Medulla oblongata (tissue), 1 donor: Measurements from ENCODE around the gene EIF4A2.

ENCODE experiments used
- DNase-seq: peaks from one replicate; pipeline ENCODE4 v3.0.0-alpha.2; 2015; ENCODE audit errors: extremely low spot score

EIF4A2 gene

DNA sequence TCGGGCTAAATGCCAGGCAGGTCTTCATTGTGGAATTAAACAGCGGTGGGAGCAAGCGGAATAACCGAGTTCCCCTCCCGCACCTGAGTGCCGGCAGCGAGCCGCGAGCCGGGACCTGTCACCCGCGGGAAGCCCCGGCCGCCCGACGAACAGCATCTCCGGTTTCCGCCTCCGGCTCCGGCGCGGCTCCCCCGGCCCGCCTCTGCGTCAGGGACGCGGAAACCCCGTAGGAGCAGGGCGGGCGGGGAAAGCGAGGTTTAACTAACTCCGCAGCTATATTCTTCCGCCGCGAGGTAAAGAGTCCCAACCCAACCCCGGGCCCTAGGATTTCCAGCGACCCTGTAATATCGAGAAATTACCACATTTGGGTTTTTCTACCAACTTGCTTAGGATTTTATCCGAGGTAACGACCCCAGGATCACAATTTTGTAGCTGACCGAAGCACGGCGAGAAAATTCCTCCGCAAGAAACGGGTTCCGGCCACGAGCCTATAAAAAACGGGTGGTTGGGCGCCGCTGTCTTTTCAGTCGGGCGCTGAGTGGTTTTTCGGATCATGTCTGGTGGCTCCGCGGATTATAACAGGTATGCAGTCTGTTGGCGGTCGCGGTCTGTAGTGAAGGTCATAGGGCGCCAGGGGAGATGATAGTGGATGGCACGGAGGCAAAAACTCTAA, at the start of gene EIF4A2:
TSS of gene EIF4A2 (plus strand) at position 520 of the 673 bp plus-strand sequence. CDS start at position 554, 34 bp downstream.
- peak; percentile 90 for DNase-seq

DNA sequence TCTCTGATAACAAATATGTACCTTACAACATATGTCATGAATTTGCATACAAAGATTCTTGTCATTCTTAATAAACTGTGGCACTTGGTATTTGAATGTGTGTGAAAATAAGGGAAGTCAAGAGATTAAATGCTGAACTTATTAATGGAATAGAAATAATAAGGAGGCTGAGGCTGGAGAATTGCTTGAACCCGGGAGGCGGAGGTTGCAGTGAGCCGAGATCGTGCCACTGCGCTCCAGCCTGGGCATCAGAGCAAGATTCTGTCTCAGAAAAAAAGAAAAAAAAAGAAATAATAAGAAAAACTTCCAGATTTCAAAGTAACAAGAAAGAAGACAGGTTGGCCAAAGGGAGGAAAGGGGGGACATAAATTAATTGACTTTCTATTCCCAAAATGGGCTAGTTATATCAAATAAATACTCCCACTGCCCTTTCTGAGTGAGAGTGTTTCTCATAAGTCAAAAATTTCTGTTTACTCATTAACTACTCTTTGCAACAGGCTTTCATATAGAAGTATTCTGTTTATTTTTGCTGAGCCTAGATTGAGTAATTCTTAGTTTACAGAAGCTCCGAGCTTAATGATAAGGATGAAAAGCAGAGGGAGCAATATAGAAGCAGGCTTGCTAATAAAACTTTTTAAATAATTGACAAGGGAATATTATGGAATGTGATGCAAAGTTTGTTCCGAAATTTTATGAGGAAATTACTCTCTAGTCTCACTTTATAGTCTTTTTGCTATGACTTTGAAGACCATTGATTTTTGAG, 40.6 kb upstream of the EIF4A2 start:
- DNase-seq, result no peak

DNA sequence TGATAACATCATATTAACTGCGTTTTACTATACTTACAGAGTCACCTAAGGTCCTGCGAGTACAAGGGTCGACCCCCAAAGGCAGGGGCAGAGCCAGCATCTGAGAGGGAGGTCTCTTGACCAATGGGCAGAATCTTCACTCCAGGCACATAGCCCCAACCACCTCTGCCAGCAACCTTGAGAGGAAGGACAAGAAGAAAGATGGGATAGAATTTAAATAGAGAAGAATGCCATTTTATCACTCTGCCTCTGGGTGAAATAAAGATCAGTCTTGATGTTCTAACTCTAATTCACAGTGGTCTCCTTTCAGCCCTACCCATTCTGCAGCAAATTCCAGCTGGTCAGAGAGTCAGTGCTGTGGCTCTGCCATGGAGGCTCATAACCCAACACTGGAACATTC, 39.7 kb upstream of the EIF4A2 start:
- DNase-seq, result no peak

DNA sequence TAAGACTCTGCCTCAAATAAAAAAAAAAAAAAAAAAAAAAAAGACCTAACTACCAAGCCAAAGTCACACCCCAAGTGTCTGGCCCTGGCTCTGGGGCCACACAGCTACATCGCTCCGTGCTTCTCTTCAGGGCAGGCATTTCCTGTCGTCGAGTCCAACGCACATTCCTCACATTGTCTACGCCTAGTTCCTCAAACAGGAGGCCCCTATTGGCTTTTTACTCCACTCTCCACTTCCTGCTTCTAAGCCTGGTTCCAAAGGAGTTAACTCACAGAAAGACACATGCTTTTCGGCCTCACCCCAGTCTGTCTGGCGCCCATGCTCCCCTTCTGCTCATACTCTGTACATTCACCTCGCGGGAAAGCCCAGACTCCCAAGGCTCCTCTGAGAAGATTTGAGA, 37.4 kb upstream of the EIF4A2 start:
- peak; percentile 19 for DNase-seq

DNA sequence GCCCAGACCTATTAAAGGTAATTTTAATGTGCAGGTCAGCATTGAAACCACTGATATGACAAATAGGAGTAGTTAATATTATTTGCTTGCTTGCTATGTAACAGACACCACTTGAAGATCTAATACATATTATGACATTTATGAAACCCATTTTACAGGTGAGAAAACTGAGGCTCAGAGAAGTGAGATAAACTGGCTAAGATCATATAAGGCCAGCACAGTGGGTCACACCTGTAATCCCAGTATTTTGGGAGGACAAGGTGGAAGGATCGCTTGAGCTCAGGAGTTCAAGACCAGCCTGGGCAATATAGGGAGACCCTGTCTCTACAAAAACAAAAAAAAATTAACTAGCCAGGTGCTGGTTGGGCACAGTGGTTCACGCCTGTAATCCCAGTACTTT, 33.1 kb upstream of the EIF4A2 start:
- no peak for DNase-seq

DNA sequence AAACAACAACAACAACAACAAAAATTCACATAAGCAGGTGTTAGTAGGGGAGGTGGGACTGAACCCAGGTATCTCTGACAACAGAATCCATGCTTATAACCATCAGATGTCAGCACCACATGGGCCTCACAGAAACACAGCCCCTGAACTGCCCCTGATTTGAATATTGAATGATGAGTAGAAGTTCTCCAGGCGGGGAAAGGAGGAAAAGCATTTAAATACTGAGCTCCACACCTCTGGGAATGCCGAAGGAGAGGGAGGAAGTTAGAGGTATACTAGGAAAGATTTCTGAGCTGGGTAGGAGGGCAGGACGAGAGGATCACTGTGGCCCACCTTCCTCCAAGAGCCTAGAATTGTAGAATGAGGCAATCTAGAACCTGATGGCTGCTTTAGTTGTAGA, 31.9 kb upstream of the EIF4A2 start:
- no peak for DNase-seq

DNA sequence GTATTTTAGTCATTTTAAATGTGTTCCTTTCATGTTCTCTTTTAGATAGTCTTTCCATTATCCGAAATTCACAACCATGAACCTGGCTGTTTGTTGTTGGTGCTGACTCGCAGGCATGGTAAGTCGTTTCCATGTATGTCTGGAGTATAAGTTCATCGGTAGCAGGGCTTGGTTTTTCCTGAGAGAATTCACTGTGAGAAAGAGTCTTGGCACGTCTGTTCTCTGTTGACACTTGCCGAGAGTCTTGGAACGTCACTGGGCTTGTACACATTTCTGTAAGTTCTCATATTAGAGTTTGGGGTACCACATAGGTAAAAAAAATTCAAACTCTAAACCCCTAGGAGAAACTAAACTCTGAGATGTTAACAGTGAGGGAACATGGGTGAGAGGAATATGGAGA, 29.4 kb upstream of the EIF4A2 start:
- DNase-seq, result no peak

DNA sequence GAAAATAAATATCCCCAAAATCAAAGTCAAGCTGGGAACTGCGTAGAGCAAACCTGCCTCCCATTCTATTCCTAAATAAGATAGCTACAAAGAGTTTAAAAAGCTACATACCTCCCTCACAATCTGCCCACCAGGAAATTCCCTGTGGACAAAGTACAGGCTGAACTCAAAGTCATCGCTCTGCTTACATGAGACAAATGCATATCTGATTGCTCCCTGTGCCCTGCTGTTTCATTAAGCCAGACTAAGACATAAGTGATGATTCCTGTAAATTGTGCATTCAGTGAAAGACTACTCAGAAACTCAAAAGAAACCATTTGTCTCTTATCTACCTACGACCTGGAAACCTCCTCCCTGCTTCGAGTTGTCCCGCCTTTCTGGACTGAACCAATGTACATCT, 28.5 kb upstream of the EIF4A2 start:
- no peak for DNase-seq

DNA sequence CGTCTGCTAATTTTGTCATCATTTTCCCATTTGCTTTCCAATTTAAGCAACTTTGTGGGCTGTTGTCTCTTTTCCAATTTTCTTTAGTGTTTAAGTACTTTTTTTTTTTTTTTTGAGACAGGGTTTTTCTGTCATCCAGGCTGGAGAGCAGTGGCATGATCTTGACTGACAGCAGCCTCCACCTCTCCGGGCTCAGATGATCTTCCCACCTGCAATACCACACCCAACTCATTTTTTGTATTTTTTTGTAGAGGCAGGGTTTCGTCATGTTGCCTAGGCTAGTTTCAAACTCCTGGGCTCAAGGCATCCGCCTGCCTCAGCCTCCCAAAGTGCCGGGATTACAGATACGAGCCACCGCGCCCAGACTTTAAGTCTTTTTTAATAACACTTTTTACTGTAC, 26.2 kb upstream of the EIF4A2 start:
- no peak for DNase-seq

DNA sequence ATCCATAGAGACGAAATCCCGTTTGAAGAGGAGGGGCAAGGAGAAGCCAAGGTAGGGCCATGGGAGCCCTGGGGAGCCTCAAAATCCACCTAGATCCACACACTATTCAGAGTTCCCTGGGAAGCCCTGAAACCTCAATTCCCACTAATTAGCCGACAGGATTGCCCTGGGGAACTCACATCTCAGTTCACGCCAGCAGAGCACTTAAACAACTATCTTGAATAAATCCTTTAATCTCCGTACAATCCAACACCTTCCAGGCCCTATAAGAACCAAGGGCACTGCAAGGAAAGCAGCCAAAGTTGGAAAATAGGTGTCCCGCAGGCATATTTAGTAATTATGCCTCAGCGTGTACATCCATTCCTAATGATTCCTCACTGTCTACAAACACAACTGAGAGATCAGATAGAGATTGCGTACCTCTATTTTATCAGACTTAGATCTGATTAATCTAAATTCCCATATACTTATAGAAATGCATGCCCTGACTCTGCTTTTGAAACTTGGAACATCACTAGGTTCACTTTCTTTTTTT, 25.6 kb upstream of the EIF4A2 start:
- DNase-seq, result no peak

DNA sequence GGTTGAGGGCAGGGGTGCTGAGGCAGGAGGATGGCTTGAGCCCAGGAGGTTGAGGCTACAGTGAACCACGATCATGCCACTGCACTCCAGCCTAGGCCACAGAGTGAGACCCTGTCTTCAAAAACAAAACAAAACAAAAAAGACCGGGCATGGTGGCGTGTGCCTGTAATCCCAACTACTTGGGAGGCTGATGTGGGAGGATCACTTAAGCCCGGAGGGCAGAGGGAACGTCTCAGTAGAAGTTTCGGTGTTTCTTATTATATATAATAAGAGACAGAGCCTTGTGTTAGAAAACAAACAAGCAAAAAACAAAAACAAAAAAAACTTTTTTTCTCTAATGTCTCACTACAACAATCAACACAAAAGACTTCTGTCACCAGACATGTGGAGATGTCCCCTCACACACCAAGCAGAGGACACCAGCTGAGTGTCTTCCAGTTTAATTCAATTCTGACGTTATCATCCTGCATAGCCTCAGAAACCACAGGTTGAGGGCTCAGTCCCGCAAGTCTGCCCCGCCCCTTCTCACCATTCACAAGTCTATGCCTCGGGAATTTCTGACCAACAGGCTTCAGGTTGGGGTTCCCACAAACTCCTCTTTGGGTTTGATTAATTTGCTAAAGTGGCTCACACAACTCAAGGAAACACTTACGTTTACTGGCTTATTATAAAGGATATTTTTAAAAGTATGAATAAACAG, 24.0 kb upstream of the EIF4A2 start:
- DNase-seq, result no peak

DNA sequence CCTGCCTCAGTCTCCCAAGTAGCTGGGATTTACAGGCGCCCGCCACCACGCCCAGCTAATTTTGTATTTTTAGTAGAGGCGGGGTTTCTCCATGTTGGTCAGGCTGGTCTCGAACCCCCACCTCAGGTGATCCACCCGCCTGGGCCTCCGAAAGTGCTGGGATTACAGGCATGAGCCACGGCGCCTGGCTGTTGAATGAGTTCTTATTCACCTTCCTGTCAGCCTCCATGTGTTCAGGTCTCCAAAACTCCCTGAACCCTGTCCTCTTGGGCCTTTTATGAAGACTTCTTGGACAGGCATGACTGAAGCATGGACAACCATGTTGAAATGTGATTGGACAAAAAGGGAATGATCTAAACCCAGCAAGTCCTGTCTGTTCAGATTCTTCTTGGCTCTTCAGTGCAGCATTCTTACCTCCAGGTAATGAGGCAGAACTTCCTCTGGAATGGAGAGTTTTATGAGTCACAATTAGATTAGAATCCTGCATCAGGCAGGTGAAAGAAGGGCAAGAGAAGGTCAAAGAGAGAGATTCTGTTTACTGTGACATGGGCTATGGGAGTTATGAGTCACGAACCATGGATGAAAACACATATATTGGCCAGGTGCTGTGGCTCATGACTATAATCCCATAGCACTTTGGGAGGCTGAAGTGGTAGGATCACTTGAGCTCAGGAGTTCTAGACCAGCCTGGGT, 23.1 kb upstream of the EIF4A2 start:
- no peak for DNase-seq

DNA sequence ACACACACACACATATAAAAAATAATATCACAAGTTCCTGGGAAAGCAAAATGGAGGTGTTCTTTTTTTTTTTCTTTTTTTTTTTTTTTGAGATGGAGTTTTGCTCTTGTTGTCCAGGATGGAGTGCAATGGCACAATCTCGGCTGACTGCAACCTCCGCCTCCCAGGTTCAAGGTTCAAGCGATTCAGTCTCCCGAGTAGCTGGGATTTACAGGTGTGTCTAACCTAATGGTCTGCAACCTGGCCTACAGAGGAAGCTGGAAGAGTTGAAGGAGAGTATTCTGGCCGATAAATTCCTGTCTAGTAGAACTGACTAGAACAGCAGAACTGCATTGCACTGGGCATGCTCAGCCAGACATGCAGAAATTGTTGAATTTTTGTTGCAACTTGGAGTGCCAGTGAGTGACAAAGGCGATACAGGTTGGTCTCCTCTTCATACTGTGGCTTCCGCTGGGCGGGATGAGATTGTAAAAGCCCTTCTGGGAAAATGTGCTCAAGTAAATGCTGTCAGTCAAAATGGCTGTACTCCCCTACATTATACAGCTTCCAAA, 22.4 kb upstream of the EIF4A2 start:
- no peak for DNase-seq

DNA sequence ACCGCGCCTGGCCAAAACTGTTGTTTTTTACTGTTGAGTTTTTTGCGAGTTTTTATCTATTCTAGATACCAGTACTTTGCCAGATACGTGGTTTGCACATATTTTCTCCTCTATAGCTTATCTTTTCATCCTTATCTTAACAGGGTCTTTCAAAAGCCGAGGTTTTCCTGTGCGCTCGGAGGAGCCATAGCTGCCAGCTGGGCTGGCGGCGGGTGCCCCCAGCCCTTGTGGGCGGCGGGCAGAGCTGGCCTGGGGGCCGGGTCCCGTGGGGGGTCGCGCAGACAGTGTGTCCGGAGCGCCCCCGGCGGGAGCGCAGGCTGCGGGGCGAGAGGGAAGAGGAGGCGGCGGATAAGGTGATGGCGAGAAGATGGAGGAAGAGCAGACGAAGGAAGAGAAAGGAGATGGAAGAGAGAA, 11.1 kb upstream of the EIF4A2 start:
- no peak for DNase-seq

DNA sequence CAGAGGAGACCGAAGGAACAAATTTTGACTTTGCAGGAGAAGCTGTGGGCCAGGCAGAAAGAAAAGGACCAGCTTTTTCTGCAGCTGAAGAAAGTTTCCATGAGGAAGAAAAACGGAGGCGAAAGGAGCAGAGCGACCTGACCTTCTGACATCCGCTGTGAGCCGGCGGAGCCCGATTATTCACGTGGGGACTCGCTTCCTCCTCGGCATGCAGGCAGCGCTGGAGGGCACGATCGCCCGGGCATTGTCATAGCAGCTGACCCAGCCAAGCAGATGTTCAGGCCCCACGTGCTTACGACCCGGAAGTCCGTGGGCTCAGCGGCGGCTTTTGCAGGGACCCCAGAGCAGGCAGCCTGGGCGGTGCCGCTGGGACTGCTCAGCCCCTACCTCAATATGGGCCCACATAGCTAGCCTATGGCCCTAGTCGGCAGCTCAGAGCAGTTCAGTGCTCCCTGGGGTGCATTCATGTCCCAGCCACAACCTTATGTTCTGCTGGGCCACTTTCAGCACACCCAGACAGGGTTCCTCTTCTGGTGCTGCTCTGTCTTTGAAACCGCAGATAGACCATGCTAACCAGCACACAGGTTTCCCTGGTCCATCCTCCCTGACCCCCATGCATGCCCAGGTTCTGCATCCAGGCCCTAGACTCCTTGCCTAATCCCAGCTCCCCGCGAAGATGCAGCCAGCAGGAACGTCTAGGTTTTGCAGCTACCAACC, 10.5 kb upstream of the EIF4A2 start:
- DNase-seq, result peak; percentile 83

DNA sequence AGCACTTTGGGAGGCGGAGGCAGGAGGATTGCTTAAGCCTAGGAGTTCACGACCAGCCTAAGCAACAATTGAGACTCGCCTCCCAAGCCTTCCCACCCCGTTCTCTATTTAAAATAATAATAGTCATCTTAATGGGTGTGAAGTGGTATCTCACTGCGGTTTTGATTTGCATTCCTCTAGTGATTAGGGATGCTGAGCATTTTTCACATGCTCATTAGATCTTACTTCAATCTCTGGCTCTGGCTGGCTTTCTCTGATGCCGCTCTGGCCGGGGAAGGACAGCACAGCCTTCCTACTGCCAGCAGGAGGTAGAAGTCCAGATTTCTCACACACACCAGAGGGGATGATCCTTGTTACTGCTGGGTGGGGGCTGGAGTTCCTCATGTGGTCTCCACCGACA, 7.4 kb upstream of the EIF4A2 start:
- no peak for DNase-seq

DNA sequence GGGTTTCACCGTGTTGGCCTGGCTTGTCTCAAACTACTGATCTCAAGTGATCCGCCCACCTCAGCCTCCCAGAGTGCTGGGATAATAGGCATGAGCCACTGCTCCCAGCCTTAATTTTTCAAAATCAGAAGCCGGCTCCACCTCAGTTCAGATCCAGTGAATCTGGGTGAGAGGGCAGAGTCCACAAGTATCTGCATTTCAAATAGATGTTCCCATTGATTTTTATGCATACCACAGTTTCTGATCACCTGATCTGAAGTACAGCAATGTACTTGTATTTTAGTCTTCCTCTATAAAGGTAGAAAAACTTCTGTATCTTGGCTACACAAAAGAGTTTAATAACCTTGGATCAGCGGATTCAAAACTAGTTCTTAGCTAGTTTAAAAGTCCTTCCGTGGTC, 4.2 kb upstream of the EIF4A2 start:
- DNase-seq, result no peak

DNA sequence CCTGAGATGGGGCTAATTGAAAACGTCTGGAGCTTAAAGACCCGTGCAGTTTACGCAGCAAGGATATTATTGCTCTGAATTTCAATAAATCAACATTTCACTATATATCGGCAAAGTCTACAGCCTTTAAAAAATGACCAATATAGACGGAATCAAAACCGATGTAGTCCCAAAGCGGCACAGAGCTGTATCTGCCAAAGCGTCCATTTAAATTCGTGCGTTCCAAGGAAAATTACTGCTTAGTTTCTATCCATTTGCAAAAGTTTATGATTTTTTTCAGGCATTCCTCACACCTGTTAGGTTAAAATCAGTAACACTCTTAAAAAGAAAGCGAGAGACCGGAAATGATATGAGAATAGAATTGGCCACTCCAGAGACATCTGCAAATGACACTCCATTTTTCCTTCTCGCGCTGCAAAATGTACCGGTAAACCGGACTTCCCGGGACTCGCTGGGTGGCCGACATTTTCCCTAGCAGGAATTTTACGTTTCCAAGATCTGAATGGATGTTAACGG, 777 bp upstream of the EIF4A2 start:
- DNase-seq, result peak; percentile 56

DNA sequence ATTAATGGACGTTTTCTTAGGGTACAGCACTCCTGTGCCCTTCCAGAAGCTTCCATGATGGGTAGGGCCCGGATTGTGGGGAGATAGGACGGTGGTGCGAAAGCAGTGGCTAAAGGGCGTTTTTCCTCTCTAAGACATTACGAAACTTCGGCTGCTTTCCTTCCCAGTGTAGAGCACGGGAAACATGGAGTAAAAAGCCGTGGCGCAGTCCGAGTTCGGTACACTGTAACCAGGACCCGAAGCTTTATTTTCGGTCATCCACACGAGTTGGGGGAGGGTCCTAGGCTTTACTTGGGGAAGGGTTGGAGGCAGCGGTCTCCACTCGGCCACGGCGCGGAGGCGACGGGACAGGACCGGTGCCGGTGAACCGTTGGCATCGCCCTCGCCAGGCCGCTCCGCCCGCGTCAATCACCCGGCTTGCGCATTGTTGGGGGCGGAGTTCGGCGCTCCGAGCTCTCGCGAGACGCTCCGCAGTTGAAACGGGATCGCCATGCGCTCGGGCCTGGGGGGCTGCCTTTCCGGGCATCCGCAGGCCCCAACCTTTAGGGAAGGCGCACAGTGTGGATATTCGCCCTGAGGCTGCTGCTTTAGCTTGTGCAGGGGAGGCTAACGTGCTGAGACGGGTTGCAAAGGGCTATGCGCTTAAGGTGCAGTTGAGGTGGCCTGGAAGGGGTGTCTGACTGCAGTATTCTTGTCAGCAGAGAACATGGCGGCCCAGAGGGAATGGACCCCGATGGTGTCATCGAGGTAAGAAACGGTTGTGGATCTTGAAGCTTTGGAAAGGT, 546 bp downstream of the EIF4A2 start:
- DNase-seq, result peak; percentile 86
